ENCODE data around the gene LHPP. TPM values are rescaled to one million over a fixed set of nuclear protein-coding genes. Genes with fewer than 3 reads are reported as not detected.

The LHPP gene
- total RNA-seq, 2 experiments from 2014 or later = 4.9 to 5.5 TPM

DNA sequence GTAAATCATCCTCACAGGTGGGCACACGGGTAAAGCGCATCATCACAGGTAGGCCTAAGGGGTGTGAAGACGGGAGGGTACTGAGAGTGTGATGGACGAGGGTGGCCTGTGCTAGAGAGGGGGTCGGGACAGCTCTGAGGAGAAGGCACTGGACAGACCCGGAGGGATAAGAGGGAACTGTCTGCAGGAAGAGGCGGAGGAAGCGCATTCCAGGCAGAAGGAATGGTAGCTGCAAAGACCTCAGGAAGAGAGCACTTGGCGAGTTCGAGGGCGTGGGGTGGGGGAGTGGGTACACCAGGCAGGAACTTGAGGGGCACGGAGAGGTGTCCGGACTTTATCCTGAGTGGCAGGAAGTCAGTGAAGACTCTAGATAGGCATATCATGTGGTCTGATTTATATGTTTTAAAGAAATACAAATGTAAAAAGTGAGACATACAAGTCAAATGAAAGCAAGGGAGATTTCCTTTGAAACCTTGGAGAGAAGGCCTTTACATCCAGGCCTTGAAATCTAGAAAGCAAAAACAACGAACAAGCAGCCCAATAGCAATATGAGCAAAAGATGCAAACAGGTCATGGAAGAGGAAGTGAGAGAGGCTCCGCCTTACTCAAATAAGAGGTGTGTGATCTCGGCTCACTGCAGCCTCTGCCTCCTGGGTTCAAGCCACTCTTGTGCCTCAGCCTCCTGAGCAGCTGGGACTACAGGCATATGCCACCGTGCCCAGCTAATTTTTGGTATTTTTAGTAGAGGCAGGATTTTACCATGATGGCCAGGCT lies 3.6 kb downstream of the LHPP start:
- ChIA-PET CTCF (interaction anchor here (1.3 kb wide), 1 partner anchor 65 kb away, joined by 4 read pairs; no protein-coding TSS in a partner anchor), POLR2A (no interaction called here)

DNA sequence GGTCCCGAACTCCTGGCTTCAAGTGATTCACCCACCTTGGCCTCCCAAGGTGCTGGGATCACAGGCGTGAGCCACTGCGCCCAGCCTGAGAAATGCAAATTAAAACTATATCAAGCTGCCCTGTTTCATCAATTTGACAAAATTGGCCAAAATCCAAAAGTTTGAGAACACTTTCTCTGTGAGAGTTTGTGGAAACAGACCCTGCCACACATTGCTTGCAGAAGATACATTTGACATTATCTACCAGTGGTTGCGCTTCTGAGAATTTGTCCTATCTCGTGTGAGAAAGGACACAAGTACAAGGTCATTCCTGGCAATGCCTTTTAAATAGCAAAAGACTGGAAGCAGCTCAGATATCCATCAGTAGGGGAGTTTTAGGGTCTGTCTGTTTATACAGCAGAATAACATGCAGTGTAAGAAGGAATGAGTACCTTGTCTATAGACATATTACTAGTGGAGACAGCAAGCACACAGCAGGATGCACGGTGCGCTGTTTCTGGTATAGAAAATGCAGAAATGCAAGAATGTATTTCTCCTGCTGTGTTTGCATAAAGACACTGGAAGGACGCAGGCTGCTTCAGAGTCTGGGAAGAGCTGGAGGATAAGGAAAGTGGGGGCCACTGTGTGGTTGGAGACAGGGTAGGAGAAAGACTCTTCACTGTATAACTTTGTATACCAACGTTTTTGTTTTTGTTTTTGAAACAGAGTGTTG lies 4.3 kb downstream of the LHPP start:
- CTCF ChIA-PET = no interaction called here
- POLR2A ChIA-PET = no interaction called here

GRCh38 chr10:124467165-124467564 lies 5.5 kb downstream of the LHPP start:
- CTCF ChIA-PET = no interaction called here
- POLR2A ChIA-PET = no interaction called here

DNA sequence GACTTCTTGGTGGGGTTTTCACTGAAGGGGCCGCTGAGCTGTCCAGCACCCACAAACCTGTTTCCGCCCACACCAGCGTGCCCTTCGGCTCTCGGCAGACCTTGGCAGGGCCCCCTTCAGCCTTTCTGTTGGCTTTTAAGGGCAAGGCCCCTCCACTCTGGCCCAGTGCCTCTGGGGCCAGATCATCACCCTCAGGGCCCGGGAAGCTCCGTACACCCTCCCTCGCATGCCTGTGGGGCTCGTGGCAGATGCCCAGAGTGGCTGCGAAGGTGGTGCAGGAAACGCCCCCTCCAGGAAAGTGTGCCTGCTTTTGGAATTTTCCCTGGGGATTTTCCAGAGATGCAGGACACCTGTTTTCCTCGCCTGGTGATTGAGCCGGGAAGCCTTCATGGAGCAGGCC lies 7.0 kb downstream of the LHPP start:
- CTCF ChIA-PET = no interaction called here
- POLR2A ChIA-PET = no interaction called here

- POLR2A ChIA-PET = no interaction called here
- CTCF ChIA-PET = no interaction called here
Observed at GRCh38 chr10:124469956-124470484, 8.4 kb downstream of the LHPP start.

DNA sequence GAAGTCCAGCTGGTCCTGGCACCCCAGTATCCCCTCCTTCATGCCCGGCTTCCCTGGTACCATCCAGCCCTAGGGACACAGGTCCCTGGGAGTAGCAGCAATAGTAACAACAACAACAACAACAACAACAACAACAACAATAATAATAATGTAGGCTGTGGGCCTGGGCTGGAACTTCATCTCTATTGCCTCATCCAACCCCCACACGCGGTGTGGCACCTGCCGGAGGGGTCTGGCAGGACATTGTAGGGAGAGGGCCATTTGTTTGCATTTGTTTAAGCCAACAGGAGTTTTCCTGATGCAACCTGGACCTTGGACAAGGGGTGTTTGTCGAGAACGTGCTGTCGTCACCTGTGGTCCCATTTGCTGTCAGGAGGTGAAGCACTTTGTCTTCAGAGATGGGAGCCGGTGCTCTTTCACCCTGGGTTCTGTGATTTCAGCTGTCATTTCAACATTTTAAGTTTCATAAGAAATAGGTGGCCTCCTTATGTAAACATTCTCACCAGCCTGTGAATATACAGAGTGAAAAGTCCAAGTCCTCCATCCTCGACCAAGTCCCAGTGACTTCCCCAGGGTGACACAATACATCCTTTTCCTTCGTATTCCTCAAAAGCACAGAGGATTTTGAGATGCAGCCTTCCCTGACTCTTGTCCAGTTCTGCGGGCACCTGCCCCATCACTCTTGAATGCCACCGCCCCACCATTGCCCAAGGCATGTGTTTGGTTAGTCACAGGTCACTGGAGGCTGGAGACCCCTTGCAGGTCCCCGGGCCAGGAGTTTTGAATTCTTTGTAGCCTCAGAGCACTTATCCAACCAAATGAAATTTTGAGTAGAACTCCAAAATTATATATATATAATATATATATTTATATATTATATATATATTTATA lies 9.2 kb downstream of the LHPP start:
- POLR2A ChIA-PET = no interaction called here
- CTCF ChIA-PET = no interaction called here

DNA sequence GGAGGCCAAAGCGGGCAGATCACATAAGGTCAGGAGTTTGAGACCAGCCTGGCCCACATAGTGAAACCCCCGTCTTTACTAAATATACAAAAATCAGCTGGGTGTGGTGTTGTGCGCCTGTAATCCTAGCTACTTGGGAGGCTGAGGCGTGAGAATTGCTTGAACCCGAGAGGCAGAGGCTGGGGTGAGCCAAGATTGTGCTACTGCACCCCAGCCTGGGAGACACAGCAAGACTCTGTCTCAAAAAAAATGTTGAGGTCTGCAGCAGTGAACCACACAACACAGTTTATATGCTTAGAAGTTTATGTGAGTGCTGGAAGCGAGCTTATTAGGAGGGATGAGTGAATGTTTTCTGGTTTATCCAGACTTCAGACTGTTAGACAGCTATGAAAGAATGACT lies 10.4 kb downstream of the LHPP start:
- ChIA-PET CTCF (no interaction called here), POLR2A (no interaction called here)

GRCh38 chr10:124473070-124473469 lies 11.4 kb downstream of the LHPP start:
- POLR2A ChIA-PET = no interaction called here
- CTCF ChIA-PET = no interaction called here

DNA sequence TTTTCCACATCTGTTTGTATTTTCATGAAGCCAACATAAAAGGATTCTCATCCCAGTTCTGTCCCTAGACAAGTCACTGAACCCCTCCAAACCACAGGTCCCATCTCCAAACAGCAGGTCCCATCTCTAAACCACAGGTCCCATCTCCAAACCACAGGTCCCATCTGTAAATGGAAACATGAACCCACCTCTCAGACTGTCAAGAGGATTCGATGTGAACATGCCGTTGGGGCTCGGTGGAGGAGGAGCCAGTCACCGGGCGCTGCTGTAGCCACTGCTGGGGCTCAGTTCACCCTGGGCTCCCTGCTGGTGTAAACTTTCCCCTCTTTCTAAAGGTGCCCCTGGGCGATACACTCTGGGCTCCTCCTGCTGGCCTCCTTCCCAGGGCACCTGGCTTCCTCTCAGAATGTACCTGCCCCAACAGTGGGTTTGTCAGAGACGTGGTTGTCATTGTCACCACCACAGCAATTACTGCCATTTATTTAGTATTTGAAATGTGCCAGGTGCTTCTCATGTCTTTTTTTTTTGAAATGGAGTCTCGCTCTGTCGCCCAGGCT lies 13.0 kb downstream of the LHPP start:
- ChIA-PET CTCF (no interaction called here), POLR2A (no interaction called here)

- POLR2A ChIA-PET = no interaction called here
- CTCF ChIA-PET = no interaction called here
Observed at GRCh38 chr10:124476043-124476725, 14.6 kb downstream of the LHPP start.

- POLR2A ChIA-PET = no interaction called here
Observed at GRCh38 chr10:124477614-124478363, 16.2 kb downstream of the LHPP start.

DNA sequence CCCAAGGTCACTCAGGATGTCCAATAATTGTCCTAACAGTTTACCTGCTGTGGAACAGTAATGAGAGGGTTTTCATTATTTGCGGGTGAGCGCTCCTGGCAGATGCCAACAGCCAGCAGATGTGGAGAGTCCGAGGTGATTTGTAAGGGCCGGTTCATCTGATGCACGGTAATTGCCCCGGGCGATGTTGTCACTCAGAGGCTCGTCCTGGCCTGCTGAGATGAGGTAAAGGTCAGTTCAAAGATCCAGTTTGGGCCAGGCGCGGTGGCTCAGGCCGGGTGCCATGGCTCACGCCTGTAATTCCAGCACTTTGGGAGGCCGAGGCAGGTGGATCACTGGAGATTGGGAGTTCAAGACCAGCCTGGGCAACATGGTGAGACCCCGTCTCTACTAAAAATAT lies 16.9 kb downstream of the LHPP start:
- CTCF ChIA-PET = no interaction called here
- POLR2A ChIA-PET = no interaction called here

More at GRCh38 chr10:124477614-124478363, 16.2 kb downstream of the LHPP start:
- CTCF ChIA-PET = no interaction called here

DNA sequence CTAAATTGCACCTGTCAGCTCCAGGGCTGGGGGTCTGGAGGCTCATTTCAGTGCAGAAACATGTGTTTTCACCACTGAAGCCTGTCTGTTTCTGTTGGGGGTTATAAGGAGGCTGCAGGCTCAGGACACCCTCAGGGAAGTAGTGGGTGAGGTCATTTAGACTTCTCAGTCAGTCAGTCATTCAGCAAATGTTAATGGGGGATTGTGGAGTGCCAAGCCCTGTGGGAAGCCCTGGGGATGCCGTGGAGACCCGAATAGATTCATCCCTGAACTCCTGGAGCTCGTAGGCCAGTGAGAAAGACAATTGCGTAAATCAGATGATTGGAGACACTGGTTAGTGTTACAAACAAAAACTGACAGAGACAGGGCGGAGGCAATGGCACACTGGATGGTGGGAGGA lies 19.2 kb downstream of the LHPP start:
- CTCF ChIA-PET = no interaction called here
- POLR2A ChIA-PET = no interaction called here

- CTCF ChIA-PET = no interaction called here
Observed at GRCh38 chr10:124481717-124482116, 20.1 kb downstream of the LHPP start.

DNA sequence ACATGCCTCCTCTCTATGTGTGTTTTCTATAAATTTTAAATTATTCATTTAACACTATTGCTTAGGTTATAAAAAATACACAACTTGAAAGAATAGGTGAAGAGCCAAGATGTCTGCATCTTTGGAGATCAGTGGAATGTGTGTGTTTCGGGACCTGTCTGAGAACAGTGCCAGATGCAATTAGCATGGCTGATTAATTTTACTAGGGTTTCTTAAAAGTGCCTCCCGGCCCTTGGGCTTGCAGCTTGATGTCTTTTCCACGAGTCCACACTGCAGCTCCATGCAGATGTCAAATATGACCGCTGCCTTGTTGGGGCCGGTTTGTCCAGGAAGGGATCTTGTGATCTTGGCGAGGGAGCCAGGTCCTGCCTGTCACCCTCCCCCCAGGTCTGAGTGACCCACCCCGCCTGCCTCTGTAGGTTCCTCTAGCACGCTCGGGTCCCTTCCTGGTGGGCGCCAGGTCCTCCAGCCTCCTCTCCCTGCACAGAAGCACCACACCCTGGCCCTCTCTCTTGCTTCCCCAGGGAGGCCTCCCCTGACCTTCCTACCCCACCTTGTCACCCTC lies 20.7 kb downstream of the LHPP start:
- CTCF ChIA-PET = no interaction called here
- POLR2A ChIA-PET = no interaction called here

More at GRCh38 chr10:124481717-124482116, 20.1 kb downstream of the LHPP start:
- POLR2A ChIA-PET = no interaction called here

- ChIA-PET CTCF (no interaction called here), POLR2A (no interaction called here)
Observed at GRCh38 chr10:124482876-124483275, 21.3 kb downstream of the LHPP start.

DNA sequence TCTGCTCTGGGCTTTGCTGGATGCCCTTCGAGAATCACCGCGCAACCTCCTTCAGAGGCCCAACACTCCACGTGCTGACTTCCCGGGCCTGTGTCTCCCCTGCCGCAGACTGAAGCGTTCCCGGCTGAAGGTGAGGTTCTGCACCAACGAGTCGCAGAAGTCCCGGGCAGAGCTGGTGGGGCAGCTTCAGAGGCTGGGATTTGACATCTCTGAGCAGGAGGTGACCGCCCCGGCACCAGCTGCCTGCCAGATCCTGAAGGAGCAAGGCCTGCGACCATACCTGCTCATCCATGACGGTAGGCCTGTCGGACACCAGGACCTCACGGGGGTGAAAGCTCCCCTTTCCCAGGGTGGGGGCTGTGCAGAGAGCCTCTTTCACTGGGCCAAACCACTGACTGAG lies 22.4 kb downstream of the LHPP start:
- ChIA-PET CTCF (no interaction called here), POLR2A (no interaction called here)

DNA sequence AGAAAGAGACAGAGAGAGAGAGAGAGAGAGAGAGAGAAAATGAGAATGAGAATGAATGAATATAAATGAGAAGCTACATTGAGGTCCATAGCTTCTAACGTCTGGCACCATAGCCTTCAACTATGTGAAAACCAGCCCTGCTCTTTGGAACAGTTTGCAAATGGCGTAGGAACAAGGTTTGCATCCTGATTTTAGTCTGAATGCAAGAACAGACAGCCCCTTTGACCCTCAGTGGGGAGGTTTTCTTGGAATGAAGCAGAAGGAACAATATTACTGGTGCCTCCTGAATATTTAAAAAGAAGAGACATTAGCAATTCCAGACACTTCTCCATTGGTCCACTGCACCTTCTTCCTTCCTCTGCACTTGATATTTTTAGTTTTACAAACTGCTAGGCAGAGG lies 23.0 kb downstream of the LHPP start:
- ChIA-PET CTCF (no interaction called here), POLR2A (no interaction called here)

- ChIA-PET CTCF (no interaction called here), POLR2A (no interaction called here)
Observed at GRCh38 chr10:124486635-124487034, 25.0 kb downstream of the LHPP start.
